ENCODE results near the gene UBXN2A.

The UBXN2A gene

GRCh38 chr2:23939987-23940717 lies at the start of gene UBXN2A:
TSS of gene UBXN2A (plus strand) at chr2:23940463. CDS start at chr2:23958315, 17,852 bp downstream.
- peak; percentile 56 to 91 for DNase-seq

GRCh38 chr2:23900133-23900532 lies 40.1 kb upstream of the UBXN2A start:
- no peak for DNase-seq

- no peak for DNase-seq
These were observed 39.5 kb upstream of the UBXN2A start for GRCh38 chr2:23900541-23901322.

- DNase-seq = no peak
These were observed 38.1 kb upstream of the UBXN2A start for GRCh38 chr2:23901966-23902846.

GRCh38 chr2:23903034-23903433 lies 37.2 kb upstream of the UBXN2A start:
- DNase-seq = no peak

- no peak for DNase-seq
These were observed 36.0 kb upstream of the UBXN2A start for GRCh38 chr2:23904215-23904614.

GRCh38 chr2:23904692-23905091 lies 35.6 kb upstream of the UBXN2A start:
- DNase-seq = no peak

GRCh38 chr2:23905155-23905554 lies 35.1 kb upstream of the UBXN2A start:
- DNase-seq = no peak

- DNase-seq = no peak
These were observed 28.2 kb upstream of the UBXN2A start for GRCh38 chr2:23912054-23912453.

- no peak for DNase-seq
These were observed 24.9 kb upstream of the UBXN2A start for GRCh38 chr2:23915327-23915726.

GRCh38 chr2:23916727-23917405 lies 23.4 kb upstream of the UBXN2A start:
- no peak for DNase-seq

- DNase-seq = no peak
These were observed 21.3 kb upstream of the UBXN2A start for GRCh38 chr2:23918837-23919489.

GRCh38 chr2:23924589-23925359 lies 15.5 kb upstream of the UBXN2A start:
- no peak for DNase-seq

- peak in 1 of 2 experiments; percentile 66 for DNase-seq
These were observed 14.5 kb upstream of the UBXN2A start for GRCh38 chr2:23925702-23926289.

- DNase-seq = peak in 1 of 2 experiments; percentile 77
These were observed 13.9 kb upstream of the UBXN2A start for GRCh38 chr2:23926290-23926749.

- DNase-seq = peak; percentile 85 to 96
These were observed 13.3 kb upstream of the UBXN2A start, which contains the start of gene ATAD2B for GRCh38 chr2:23926750-23927571. TSS of gene ATAD2B (minus strand) at chr2:23927123. CDS start at chr2:23926770, 353 bp downstream.

GRCh38 chr2:23934259-23934658 lies 6.0 kb upstream of the UBXN2A start:
- DNase-seq = no peak

GRCh38 chr2:23940718-23941620 lies 706 bp downstream of the UBXN2A start:
- peak; percentile 41 to 82 for DNase-seq
